ENCODE data around the gene SLC22A1. TPM values are rescaled to one million over a fixed set of nuclear protein-coding genes. Genes with fewer than 3 reads are reported as not detected.

SLC22A1 gene
- total RNA-seq, 1 experiment from 2014 or later = 0.95 TPM

- DNase-seq (ENCODE audit: low read depth, low spot score) = no peak
- in situ Hi-C loops (cut with HindIII; ENCODE audit: low pct_unique_long_range_greater_than_20kb, low sequenced_read_pairs) = no loop called here
Observed at GRCh38 chr6:160178271-160178670, 56.7 kb downstream of the SLC22A1 start.

GRCh38 chr6:160180706-160181105 lies 59.1 kb downstream of the SLC22A1 start:
- in situ Hi-C loops (cut with HindIII; ENCODE audit: low pct_unique_long_range_greater_than_20kb, low sequenced_read_pairs) = no loop called here

GRCh38 chr6:160188773-160189172 lies 67.2 kb downstream of the SLC22A1 start:
- DNase-seq (ENCODE audit: low read depth, low spot score) = no peak
- in situ Hi-C loops (cut with HindIII; ENCODE audit: low pct_unique_long_range_greater_than_20kb, low sequenced_read_pairs) = no loop called here

More at GRCh38 chr6:160180706-160181105, 59.1 kb downstream of the SLC22A1 start:
- no peak for DNase-seq (ENCODE audit: low read depth, low spot score)

- in situ Hi-C loops (cut with HindIII; ENCODE audit: low pct_unique_long_range_greater_than_20kb, low sequenced_read_pairs) = no loop called here
- no peak for DNase-seq (ENCODE audit: low read depth, low spot score)
Observed at GRCh38 chr6:160190081-160190480, 68.5 kb downstream of the SLC22A1 start.

- no peak for DNase-seq (ENCODE audit: low read depth, low spot score)
- in situ Hi-C loops (cut with HindIII; ENCODE audit: low pct_unique_long_range_greater_than_20kb, low sequenced_read_pairs) = no loop called here
Observed at GRCh38 chr6:160190973-160191372, 69.4 kb downstream of the SLC22A1 start.

GRCh38 chr6:160192840-160193239 lies 71.2 kb downstream of the SLC22A1 start:
- in situ Hi-C loops (cut with HindIII; ENCODE audit: low pct_unique_long_range_greater_than_20kb, low sequenced_read_pairs) = no loop called here
- DNase-seq (ENCODE audit: low read depth, low spot score) = no peak

- in situ Hi-C loops (cut with HindIII; ENCODE audit: low pct_unique_long_range_greater_than_20kb, low sequenced_read_pairs) = no loop called here
- no peak for DNase-seq (ENCODE audit: low read depth, low spot score)
Observed at GRCh38 chr6:160194808-160195207, 73.2 kb downstream of the SLC22A1 start.

GRCh38 chr6:160197662-160198061 lies 76.0 kb downstream of the SLC22A1 start:
- in situ Hi-C loops (cut with HindIII; ENCODE audit: low pct_unique_long_range_greater_than_20kb, low sequenced_read_pairs) = no loop called here
- DNase-seq (ENCODE audit: low read depth, low spot score) = no peak

- in situ Hi-C loops (cut with HindIII; ENCODE audit: low pct_unique_long_range_greater_than_20kb, low sequenced_read_pairs) = no loop called here
- DNase-seq (ENCODE audit: low read depth, low spot score) = no peak
Observed at GRCh38 chr6:160198606-160199211, 77.1 kb downstream of the SLC22A1 start.

- DNase-seq (ENCODE audit: low read depth, low spot score) = no peak
- in situ Hi-C loops (cut with HindIII; ENCODE audit: low pct_unique_long_range_greater_than_20kb, low sequenced_read_pairs) = no loop called here
Observed at GRCh38 chr6:160201061-160201460, 79.4 kb downstream of the SLC22A1 start.

GRCh38 chr6:160202411-160202810 lies 80.8 kb downstream of the SLC22A1 start:
- no peak for DNase-seq (ENCODE audit: low read depth, low spot score)

GRCh38 chr6:160203076-160203475 lies 81.5 kb downstream of the SLC22A1 start:
- no peak for DNase-seq (ENCODE audit: low read depth, low spot score)
- in situ Hi-C loops (cut with HindIII; ENCODE audit: low pct_unique_long_range_greater_than_20kb, low sequenced_read_pairs) = no loop called here

More at GRCh38 chr6:160202411-160202810, 80.8 kb downstream of the SLC22A1 start:
- in situ Hi-C loops (cut with HindIII; ENCODE audit: low pct_unique_long_range_greater_than_20kb, low sequenced_read_pairs) = no loop called here

GRCh38 chr6:160203522-160203921 lies 81.9 kb downstream of the SLC22A1 start:
- in situ Hi-C loops (cut with HindIII; ENCODE audit: low pct_unique_long_range_greater_than_20kb, low sequenced_read_pairs) = no loop called here

GRCh38 chr6:160203953-160204352 lies 82.3 kb downstream of the SLC22A1 start:
- in situ Hi-C loops (cut with HindIII; ENCODE audit: low pct_unique_long_range_greater_than_20kb, low sequenced_read_pairs) = no loop called here
- DNase-seq (ENCODE audit: low read depth, low spot score) = no peak

More at GRCh38 chr6:160203522-160203921, 81.9 kb downstream of the SLC22A1 start:
- no peak for DNase-seq (ENCODE audit: low read depth, low spot score)

GRCh38 chr6:160204710-160205109 lies 83.1 kb downstream of the SLC22A1 start:
- DNase-seq (ENCODE audit: low read depth, low spot score) = no peak
- in situ Hi-C loops (cut with HindIII; ENCODE audit: low pct_unique_long_range_greater_than_20kb, low sequenced_read_pairs) = no loop called here

GRCh38 chr6:160207618-160208017 lies 86.0 kb downstream of the SLC22A1 start:
- no peak for DNase-seq (ENCODE audit: low read depth, low spot score)
- in situ Hi-C loops (cut with HindIII; ENCODE audit: low pct_unique_long_range_greater_than_20kb, low sequenced_read_pairs) = no loop called here

Data from SK-MEL-5 (cell line).